ENCODE measurements around the gene MARS2. TPM values are rescaled to one million over a fixed set of nuclear protein-coding genes. Genes with fewer than 3 reads are reported as not detected.

The MARS2 gene
- total RNA-seq: 4.8 and 6.7 TPM in 2 replicates

DNA sequence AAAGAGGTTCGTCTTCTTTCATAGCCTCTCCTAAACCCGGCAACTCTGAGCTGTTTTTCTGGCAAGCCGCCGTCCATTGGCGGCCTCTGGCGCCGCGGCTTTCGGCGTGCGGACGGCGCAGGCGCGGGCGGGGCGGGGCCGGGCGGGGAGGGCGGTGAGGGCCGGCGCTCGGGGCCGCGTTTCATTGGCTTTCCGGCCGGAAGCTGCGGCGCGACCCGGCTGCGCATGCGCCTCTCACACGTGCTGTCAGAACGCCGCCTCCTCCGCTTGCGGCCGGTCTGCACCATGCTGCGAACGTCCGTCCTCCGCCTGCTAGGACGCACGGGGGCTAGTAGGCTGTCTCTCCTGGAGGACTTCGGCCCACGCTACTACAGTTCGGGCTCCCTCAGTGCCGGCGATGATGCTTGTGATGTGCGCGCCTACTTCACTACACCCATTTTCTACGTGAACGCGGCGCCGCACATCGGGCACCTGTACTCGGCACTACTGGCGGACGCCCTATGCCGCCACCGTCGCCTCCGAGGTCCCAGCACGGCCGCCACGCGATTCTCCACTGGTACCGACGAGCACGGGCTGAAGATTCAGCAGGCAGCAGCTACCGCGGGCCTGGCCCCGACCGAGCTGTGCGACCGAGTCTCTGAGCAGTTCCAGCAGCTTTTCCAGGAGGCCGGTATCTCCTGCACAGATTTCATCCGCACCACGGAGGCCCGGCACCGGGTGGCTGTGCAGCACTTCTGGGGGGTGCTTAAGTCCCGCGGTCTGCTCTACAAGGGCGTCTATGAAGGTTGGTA, at the start of gene MARS2:
Gene MARS2 (plus strand): TSS at position 249 of the 791 bp plus-strand sequence. CDS start 37 bp downstream, at position 286.

DNA sequence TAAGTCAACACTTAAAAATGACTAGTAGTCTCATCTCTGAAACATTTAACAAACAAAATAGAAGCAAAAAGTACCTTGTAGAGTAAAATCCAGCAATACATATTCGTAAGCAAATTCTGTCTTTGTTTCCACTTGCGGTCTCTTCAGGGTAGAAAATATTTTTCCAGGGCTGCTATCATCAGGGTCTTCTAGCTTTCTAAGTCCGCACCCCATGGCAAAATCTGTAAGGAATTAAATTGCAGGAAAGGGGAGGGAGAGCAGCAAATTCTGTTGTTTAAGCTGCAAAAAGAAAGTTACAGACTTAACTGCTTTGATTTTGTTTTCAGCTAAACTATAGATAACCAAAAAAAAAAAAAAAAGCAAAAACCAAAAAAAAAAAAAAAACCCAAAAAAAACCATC, 29.9 kb upstream of the MARS2 start, which contains the start of gene RFTN2:
Gene RFTN2 (minus strand): TSS at position 342 of the 400 bp plus-strand sequence. CDS start 129 bp downstream, at position 213.

Other genes starting within 250 kb of the MARS2 start
- 207 and 385 TPM in 2 replicates for gene HSPD1, start 205.5 kb upstream of the MARS2 start, total RNA-seq
- 107 and 118 TPM in 2 replicates for gene HSPE1, start 205.0 kb upstream of the MARS2 start, total RNA-seq
- gene MOB4, start 189.3 kb upstream of the MARS2 start, total RNA-seq: 31.5 and 41.9 TPM in 2 replicates
- 4.2 and 5.9 TPM in 2 replicates for gene RFTN2, start 29.8 kb upstream of the MARS2 start, total RNA-seq
- not detected in 2 replicates for gene BOLL, start 80.0 kb downstream of the MARS2 start, total RNA-seq
- 1.5 and 2.2 TPM in 2 replicates for gene PLCL1, start 99.2 kb downstream of the MARS2 start, total RNA-seq

Measured in smooth muscle cell of the umbilical artery (primary cell).